HCT116 (cell line): ENCODE results near the gene TMEM141. TPM values are rescaled to one million over a fixed set of nuclear protein-coding genes. Genes with fewer than 3 reads are reported as not detected.

ENCODE experiments used
- ATAC-seq: fragments of 200-7000 bp; cut with Tn5 transposase; 2 replicates; pipeline ENCODE4 v1.9.1; 2020; ENCODE audit warnings: mild to moderate bottlenecking, moderate library complexity
- BruUV-seq: library from RNA; stranded (reverse); fragments of 400-500 nt; replicated peaks from 2 replicates; lab custom pipeline; 2021; lab: Mats Ljungman, UMichigan
- CTCF ChIA-PET: fragments of 300-600 bp; sonication (Branson Sonifier 250); formaldehyde crosslinking; loops from one replicate; lab custom pipeline; 2021; ENCODE audit warnings: antibody characterized with exemption; lab: Charles Lee
- POLR2A ChIA-PET: fragments of 300-600, 350-600 bp; sonication (Branson Sonifier 250); formaldehyde crosslinking; loops from one replicate; lab custom pipeline; 2021; ENCODE audit warnings: antibody characterized with exemption; lab: Charles Lee
- RAD21 ChIA-PET, 2 experiments: fragments of 300-600 bp; sonication (Branson Sonifier 250); formaldehyde crosslinking; loops; one replicate each; lab custom pipeline; 2023; ENCODE audit warnings: low total read pairs in 2 of 2; ENCODE audit not compliant: uncharacterized antibody in 2 of 2, unreplicated experiment in 2 of 2, low non-redundant PET in 1 of 2; lab: Charles Lee
- DNase-seq: peaks from one replicate; pipeline ENCODE4 v3.0.0-alpha.2; 2010; ENCODE audit warnings: low read depth, low spot score
- H2AFZ ChIP-seq: fragments of 200-600 bp; shearing (Covaris generic), sonication (generic); 2 replicates; pipeline ENCODE4 v1.6.1; 2017; ENCODE audit warnings: low read depth, mixed run types, mixed read lengths, antibody characterized with exemption, low read length; ENCODE audit not compliant: poor library complexity, severe bottlenecking
- H3K27ac ChIP-seq: 2 replicates; pipeline ENCODE4 v1.5.1; 2012; ENCODE audit warnings: low read depth, low read length
- H3K27me3 ChIP-seq: fragments of 200-600 bp; sonication (generic); 2 replicates; pipeline ENCODE4 v1.6.1; 2016; ENCODE audit warnings: mixed run types, low read length, mixed read lengths; ENCODE audit not compliant: insufficient read depth
- H3K36me3 ChIP-seq, 2 experiments: fragments of 200-500 bp in 1 of 2; fragments of 200-600 bp in 1 of 2; sonication (Bioruptor generic) in 1 of 2; sonication (generic) in 1 of 2; 2 replicates each; pipeline versions ENCODE4 v1.5.1 to v1.6.1; 2014 to 2016; ENCODE audit warnings: low read length in 2 of 2, inconsistent platforms in 1 of 2, mixed read lengths in 1 of 2, mixed run types in 1 of 2; ENCODE audit not compliant: insufficient read depth in 2 of 2, control insufficient read depth in 1 of 2
- H3K4me1 ChIP-seq, 2 experiments: fragments of 200-600 bp in 1 of 2; sonication (generic) in 1 of 2; 2 replicates each; pipeline versions ENCODE4 v1.5.1 to v1.6.1; 2012 to 2017; ENCODE audit warnings: low read length in 2 of 2, inconsistent platforms in 1 of 2, mild to moderate bottlenecking in 1 of 2, mixed read lengths in 1 of 2, mixed run types in 1 of 2, moderate library complexity in 1 of 2; ENCODE audit not compliant: insufficient read depth in 2 of 2, control insufficient read depth in 1 of 2
- H3K4me2 ChIP-seq: fragments of 200-600 bp; sonication (generic); 2 replicates; pipeline ENCODE4 v1.6.1; 2017; ENCODE audit warnings: mixed run types, low read length, mixed read lengths
- H3K4me3 ChIP-seq, 2 experiments: fragments of 200-600 bp in 1 of 2; sonication (generic) in 1 of 2; replicated peaks in 1 of 2; 2 replicates each; pipeline ENCODE4 v1.5.1; 2011 to 2016; ENCODE audit warnings: low read length in 2 of 2, control low read depth in 1 of 2, low read depth in 1 of 2, mild to moderate bottlenecking in 1 of 2, mixed read lengths in 1 of 2, mixed run types in 1 of 2
- H3K79me2 ChIP-seq: fragments of 200-600 bp; sonication (generic); 2 replicates; pipeline ENCODE4 v1.6.1; 2017; ENCODE audit warnings: mild to moderate bottlenecking, mixed run types, low read length, moderate library complexity, mixed read lengths; ENCODE audit not compliant: insufficient read depth
- H3K9ac ChIP-seq: fragments of 200-600 bp; sonication (generic); 2 replicates; pipeline ENCODE4 v1.6.1; 2016; ENCODE audit warnings: low read length, mixed read lengths
- H3K9me2 ChIP-seq: fragments of 200-600 bp; sonication (generic), shearing (Covaris generic); 2 replicates; pipeline ENCODE4 v1.6.1; 2017; ENCODE audit warnings: mixed run types, mild to moderate bottlenecking, moderate library complexity; ENCODE audit not compliant: insufficient read depth
- H3K9me3 ChIP-seq, 2 experiments: fragments of 200-500 bp in 1 of 2; fragments of 200-600 bp in 1 of 2; sonication (Bioruptor generic) in 1 of 2; sonication (generic) in 1 of 2; 2 replicates each; pipeline ENCODE4 v1.6.1; 2014 to 2017; ENCODE audit warnings: low read length in 2 of 2, mixed read lengths in 2 of 2, inconsistent platforms in 1 of 2, low read depth in 1 of 2, mild to moderate bottlenecking in 1 of 2, mixed run types in 1 of 2, moderate library complexity in 1 of 2; ENCODE audit not compliant: control insufficient read depth in 1 of 2, insufficient read depth in 1 of 2
- H4K20me1 ChIP-seq: fragments of 200-600 bp; sonication (generic), shearing (Covaris generic); 2 replicates; pipeline ENCODE4 v1.6.1; 2017; ENCODE audit warnings: mixed run types, mild to moderate bottlenecking, moderate library complexity; ENCODE audit not compliant: insufficient read depth
- ATF3 ChIP-seq: IDR thresholded peaks from 2 replicates; pipeline ENCODE4 v1.6.1; 2012
- CBX3 ChIP-seq: IDR thresholded peaks from 2 replicates; pipeline ENCODE4 v1.6.1; 2012; ENCODE audit warnings: low read depth
- CTCF ChIP-seq, 3 experiments: fragments of 200-600 bp in 1 of 3; sonication (generic) in 1 of 3; IDR thresholded peaks in 2 of 3; conservative IDR thresholded peaks in 1 of 3; 2 replicates each; pipeline ENCODE4 v1.5.1; 2012 to 2017; ENCODE audit warnings: low read depth in 2 of 3, low read length in 2 of 3, antibody characterized with exemption in 1 of 3, borderline replicate concordance in 1 of 3, control low read depth in 1 of 3, mild to moderate bottlenecking in 1 of 3, mixed read lengths in 1 of 3, mixed run types in 1 of 3, moderate library complexity in 1 of 3; ENCODE audit not compliant: insufficient read depth in 1 of 3
- ELF1 ChIP-seq: IDR thresholded peaks from 2 replicates; pipeline ENCODE4 v1.6.1; 2012; ENCODE audit warnings: low read depth, borderline replicate concordance
- EZH2 ChIP-seq: fragments of 200-600 bp; sonication (generic); IDR thresholded peaks from 2 replicates; pipeline ENCODE4 v1.6.1; 2017; ENCODE audit warnings: antibody characterized with exemption, mixed run types
- FOSL1 ChIP-seq: IDR thresholded peaks from 2 replicates; pipeline ENCODE4 v1.6.1; 2012; ENCODE audit warnings: low read depth
- MAX ChIP-seq: IDR thresholded peaks from 2 replicates; pipeline ENCODE4 v1.6.1; 2012
- RAD21 ChIP-seq: IDR thresholded peaks from 2 replicates; pipeline ENCODE4 v1.6.1; 2012; ENCODE audit warnings: low read depth, mild to moderate bottlenecking
- REST ChIP-seq: IDR thresholded peaks from 2 replicates; pipeline ENCODE4 v1.6.1; 2012; ENCODE audit warnings: low read depth
- SIN3A ChIP-seq: IDR thresholded peaks from 2 replicates; pipeline ENCODE4 v1.6.1; 2012; ENCODE audit warnings: low read depth
- SP1 ChIP-seq: IDR thresholded peaks from 2 replicates; pipeline ENCODE4 v1.6.1; 2012; ENCODE audit warnings: low read depth
- SRF ChIP-seq: IDR thresholded peaks from 2 replicates; pipeline ENCODE4 v1.6.1; 2012; ENCODE audit warnings: low read depth
- TCF7L2 ChIP-seq: IDR thresholded peaks from 2 replicates; pipeline ENCODE4 v1.7.0; 2011; ENCODE audit warnings: borderline replicate concordance, inconsistent platforms; ENCODE audit not compliant: insufficient read depth, insufficient read length; ENCODE audit errors: extremely low read depth
- YY1 ChIP-seq: IDR thresholded peaks from 2 replicates; pipeline ENCODE4 v1.6.1; 2011; ENCODE audit warnings: low read length, low read depth, moderate library complexity, mild to moderate bottlenecking; ENCODE audit not compliant: insufficient replicate concordance; ENCODE audit errors: extremely low read depth
- ZBTB33 ChIP-seq: IDR thresholded peaks from 2 replicates; pipeline ENCODE4 v1.6.1; 2011; ENCODE audit warnings: mild to moderate bottlenecking, low read length, moderate library complexity; ENCODE audit not compliant: insufficient replicate concordance; ENCODE audit errors: extremely low read depth
- ZNF274 ChIP-seq: fragments of 200-500 bp; sonication (Bioruptor generic); IDR thresholded peaks from 2 replicates; pipeline ENCODE4 v1.6.1; 2014; ENCODE audit warnings: mild to moderate bottlenecking, low read depth, low read length, inconsistent platforms
- intact Hi-C: fragments of 100-400 bp; cut with micrococcal nuclease; formaldehyde crosslinking; loops from 2 replicates; pipeline ENCODE4 v1.10.0; 2022
- total RNA-seq: library from RNA; stranded (reverse); gene quantifications from one replicate; pipeline ENCODE4 v1.2.1, GENCODE V29; 2021; ENCODE audit not compliant: unreplicated experiment

TMEM141 gene
- total RNA-seq, 1 experiment from 2014 or later = 73.6 TPM

- no peak for DNase-seq
- POLR2A ChIA-PET = no interaction called here
- RAD21 ChIA-PET = interaction anchor here in 1 of 2 experiments (0.6 kb wide), 1 partner anchor 45 kb away, joined by 4 read pairs; no protein-coding TSS in a partner anchor
Observed at GRCh38 chr9:136743639-136744211, 47.4 kb upstream of the TMEM141 start.

More at GRCh38 chr9:136743639-136744211, 47.4 kb upstream of the TMEM141 start:
- BruUV-seq = no TSS peak
- Histone ChIP-seq H2AFZ (no peak overlapping the region), H3K4me1 (no peaks in the 10 kb centered on the region), H3K9ac (no peak overlapping the region), H4K20me1 (no peaks in the 10 kb centered on the region), H3K27ac (no peak overlapping the region), H3K4me3 (no peak overlapping the region), H3K4me2 (no peak overlapping the region), H3K36me3 (no peaks in the 10 kb centered on the region), H3K27me3 (no peaks in the 10 kb centered on the region), H3K79me2 (no peaks in the 10 kb centered on the region), H3K9me2 (no peaks in the 10 kb centered on the region), H3K9me3 (no peaks in the 10 kb centered on the region)
- no peak for TF ChIP-seq YY1
- TF ChIP-seq TCF7L2 = no peak
- no peak for TF ChIP-seq EZH2
- TF ChIP-seq CTCF (IDR thresholded peaks at IDR 0.05 in 2 of 3, conservative IDR thresholded peaks at IDR 0.05 in 1 of 3; ENCODE audit: borderline replicate concordance in 1 of 3, insufficient read depth in 1 of 3, low read depth in 2 of 3, low read length in 2 of 3) = no peak
- TF ChIP-seq ZNF274 = no peak
- no peak for TF ChIP-seq CBX3
- no peak for TF ChIP-seq SRF
- no peak for TF ChIP-seq FOSL1
- no peak for TF ChIP-seq REST
- no peak for TF ChIP-seq SIN3A
- TF ChIP-seq ELF1 = no peak
- no peak for TF ChIP-seq RAD21
- TF ChIP-seq SP1 = no peak
- no peak for TF ChIP-seq ATF3
- no peak for TF ChIP-seq MAX
- TF ChIP-seq ZBTB33 = no peak
- CTCF ChIA-PET = no interaction called here
- intact Hi-C loops = no loop called here
- ATAC-seq = no peak
